ENCODE data around the gene SDHC. TPM values are rescaled to one million over a fixed set of nuclear protein-coding genes. Genes with fewer than 3 reads are reported as not detected.

Gene SDHC
- total and polyA plus RNA-seq, 2 donors, result 19.8 to 93.5 TPM

DNA sequence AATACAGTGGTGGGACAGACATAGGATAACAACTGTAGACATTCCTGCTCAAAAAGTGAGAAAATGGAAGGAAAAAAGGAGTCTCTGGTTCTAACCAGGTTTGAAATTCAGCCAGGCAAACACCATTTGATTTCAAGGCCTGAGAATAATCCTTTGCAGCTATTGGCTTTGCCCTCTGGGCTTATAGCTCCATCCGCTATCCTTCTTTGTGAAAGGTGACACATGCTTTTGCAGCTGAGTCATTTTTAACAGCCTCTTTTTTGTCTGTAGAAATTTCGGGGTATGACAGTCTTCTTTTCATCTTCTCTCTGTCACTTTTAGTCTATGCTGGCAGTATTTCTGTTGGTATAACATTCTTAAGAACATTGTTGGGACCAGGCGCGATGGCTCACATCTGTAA, 16.2 kb downstream of the SDHC start:
- Histone ChIP-seq H3K27ac (ENCODE audit: low read depth in 1 of 2, low read length in 1 of 2) (no peak overlapping the region), H3K4me3 (ENCODE audit: low read length in 2 of 2) (no peak overlapping the region), H3K9me3 (ENCODE audit: control insufficient read depth in 2 of 2, insufficient read depth in 1 of 2, low read length in 1 of 2) (no peaks in the 10 kb centered on the region), H3K36me3 (ENCODE audit: control insufficient read depth in 2 of 2, insufficient read depth in 2 of 2, low read length in 1 of 2) (peaks cover 29 to 61% of the 10 kb centered on the region in 2 donors), H3K27me3 (ENCODE audit: control insufficient read depth in 2 of 2, insufficient read depth in 1 of 2, low read length in 1 of 2) (no peaks in the 10 kb centered on the region), H3K4me1 (ENCODE audit: control insufficient read depth in 2 of 2, insufficient read depth in 2 of 2, low read length in 2 of 2) (no peaks in the 10 kb centered on the region)
- 97% methylated on average over 4 of the region's 4 CpGs for WGBS
- no peak for DNase-seq (ENCODE audit: low read depth in 6 of 9, low spot score in 9 of 9)

DNA sequence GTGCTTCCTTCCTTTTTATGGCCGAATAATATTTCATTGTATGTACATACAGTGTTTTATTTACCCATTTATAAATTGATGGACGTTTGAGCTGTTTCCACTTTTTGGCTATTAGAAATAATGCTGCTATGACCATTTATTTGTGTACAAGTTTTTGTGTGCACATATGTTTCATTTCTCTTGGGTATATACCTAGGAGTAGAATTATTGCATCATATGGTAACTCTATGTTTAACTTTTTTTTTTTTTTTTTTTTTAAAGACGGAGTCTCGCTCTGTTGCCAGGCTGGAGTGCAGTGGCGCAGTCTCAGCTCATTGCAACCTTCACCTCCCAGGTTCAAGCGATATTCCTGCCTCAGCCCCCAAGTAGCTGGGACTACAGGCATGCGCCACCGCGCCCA, 19.0 kb downstream of the SDHC start:
- no peak overlapping the region for H3K4me3 ChIP-seq (ENCODE audit: low read length in 2 of 2)
- peaks cover 25 to 52% of the 10 kb centered on the region in 2 donors for H3K36me3 ChIP-seq (ENCODE audit: control insufficient read depth in 2 of 2, insufficient read depth in 2 of 2, low read length in 1 of 2)
- no peak overlapping the region for H3K27ac ChIP-seq (ENCODE audit: low read depth in 1 of 2, low read length in 1 of 2)
- no peaks in the 10 kb centered on the region for H3K27me3 ChIP-seq (ENCODE audit: control insufficient read depth in 2 of 2, insufficient read depth in 1 of 2, low read length in 1 of 2)
- H3K4me1 ChIP-seq (ENCODE audit: control insufficient read depth in 2 of 2, insufficient read depth in 2 of 2, low read length in 2 of 2), result no peaks in the 10 kb centered on the region
- H3K9me3 ChIP-seq (ENCODE audit: control insufficient read depth in 2 of 2, insufficient read depth in 1 of 2, low read length in 1 of 2), result no peaks in the 10 kb centered on the region
- no peak for DNase-seq (ENCODE audit: low read depth in 6 of 9, low spot score in 9 of 9)
- WGBS, result over 99% methylated on average over 9 of the region's 9 CpGs

DNA sequence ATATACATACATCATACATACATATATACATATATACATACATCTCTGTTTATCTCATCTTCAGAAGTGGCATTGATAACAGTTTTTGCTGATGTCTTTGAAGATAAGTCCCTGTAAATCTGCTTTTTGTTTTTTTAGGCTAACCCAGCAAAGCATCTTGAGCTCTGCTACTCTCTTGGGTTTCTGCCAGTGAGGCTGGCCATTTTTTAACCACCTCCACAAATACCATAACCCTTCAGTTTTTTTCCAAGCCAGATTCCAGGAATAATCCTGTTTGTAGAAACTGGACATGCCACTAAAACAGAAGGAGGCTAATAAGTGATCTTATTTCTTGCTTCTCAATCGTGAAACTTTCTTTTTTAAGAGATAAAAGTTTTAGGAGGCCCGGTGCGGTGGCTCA, 21.6 kb downstream of the SDHC start:
- peaks cover 31 to 42% of the 10 kb centered on the region in 2 donors for H3K36me3 ChIP-seq (ENCODE audit: control insufficient read depth in 2 of 2, insufficient read depth in 2 of 2, low read length in 1 of 2)
- no peak for DNase-seq (ENCODE audit: low read depth in 6 of 9, low spot score in 9 of 9)
- H3K4me1 ChIP-seq (ENCODE audit: control insufficient read depth in 2 of 2, insufficient read depth in 2 of 2, low read length in 2 of 2), result no peaks in the 10 kb centered on the region
- no peak overlapping the region for H3K4me3 ChIP-seq (ENCODE audit: low read length in 2 of 2)
- WGBS, result 98% methylated on average over 3 of the region's 3 CpGs
- no peaks in the 10 kb centered on the region for H3K9me3 ChIP-seq (ENCODE audit: control insufficient read depth in 2 of 2, insufficient read depth in 1 of 2, low read length in 1 of 2)
- no peak overlapping the region for H3K27ac ChIP-seq (ENCODE audit: low read depth in 1 of 2, low read length in 1 of 2)
- H3K27me3 ChIP-seq (ENCODE audit: control insufficient read depth in 2 of 2, insufficient read depth in 1 of 2, low read length in 1 of 2), result no peaks in the 10 kb centered on the region

DNA sequence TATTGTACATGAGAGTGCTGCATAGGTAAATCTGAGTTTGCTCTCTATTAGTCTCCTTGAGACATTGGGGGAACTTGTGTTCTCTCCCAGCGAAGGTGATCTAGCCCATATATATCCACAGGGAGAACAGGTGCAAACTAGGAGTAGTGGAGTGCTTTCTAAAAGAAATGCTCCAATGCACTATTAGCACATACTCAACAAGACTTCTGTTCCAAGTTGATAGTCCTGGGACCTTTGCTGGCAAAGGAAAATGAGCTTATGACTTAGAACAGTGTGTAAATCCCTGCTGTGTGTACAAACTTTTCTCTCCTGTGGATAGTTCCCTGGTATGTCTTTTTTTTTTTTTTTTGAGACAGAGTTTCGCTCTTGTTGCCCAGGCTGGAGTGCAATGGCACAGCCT, 28.0 kb downstream of the SDHC start:
- no peak for DNase-seq (ENCODE audit: low read depth in 6 of 9, low spot score in 9 of 9)
- no peaks in the 10 kb centered on the region for H3K9me3 ChIP-seq (ENCODE audit: control insufficient read depth in 2 of 2, insufficient read depth in 1 of 2, low read length in 1 of 2)
- WGBS, result 98% methylated on average over 2 of the region's 2 CpGs

DNA sequence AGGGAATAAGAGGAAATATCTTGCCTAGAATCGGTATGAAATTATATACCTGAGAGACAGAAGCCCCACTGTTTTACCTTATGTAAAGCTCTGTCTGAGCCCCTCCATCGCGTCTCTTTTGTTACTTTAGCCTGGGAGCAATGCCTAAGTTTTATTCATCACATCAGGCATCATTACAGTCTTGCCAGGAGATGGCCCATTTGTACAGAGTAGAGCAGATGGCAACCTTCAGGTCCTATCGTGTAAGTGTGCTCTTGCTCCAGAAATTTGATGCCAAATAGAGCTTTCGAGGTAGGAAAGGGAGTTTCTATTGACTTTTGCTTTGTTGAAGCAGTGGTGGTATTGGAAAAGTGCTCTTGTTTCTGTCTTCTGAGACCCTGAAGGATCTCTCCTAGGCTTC, 28.6 kb downstream of the SDHC start:
- Histone ChIP-seq H3K27me3 (ENCODE audit: control insufficient read depth in 2 of 2, insufficient read depth in 1 of 2, low read length in 1 of 2) (no peaks in the 10 kb centered on the region), H3K9me3 (ENCODE audit: control insufficient read depth in 2 of 2, insufficient read depth in 1 of 2, low read length in 1 of 2) (no peaks in the 10 kb centered on the region), H3K36me3 (ENCODE audit: control insufficient read depth in 2 of 2, insufficient read depth in 2 of 2, low read length in 1 of 2) (peaks cover 20 to 32% of the 10 kb centered on the region in 2 donors), H3K4me1 (ENCODE audit: control insufficient read depth in 2 of 2, insufficient read depth in 2 of 2, low read length in 2 of 2) (no peaks in the 10 kb centered on the region), H3K27ac (ENCODE audit: low read depth in 1 of 2, low read length in 1 of 2) (no peak overlapping the region), H3K4me3 (ENCODE audit: low read length in 2 of 2) (no peak overlapping the region)
- WGBS, result 97% methylated on average over 5 of the region's 5 CpGs
- DNase-seq (ENCODE audit: low read depth in 6 of 9, low spot score in 9 of 9), result no peak

More for the DNA sequence above, 28.0 kb downstream of the SDHC start:
- no peaks in the 10 kb centered on the region for H3K27me3 ChIP-seq (ENCODE audit: control insufficient read depth in 2 of 2, insufficient read depth in 1 of 2, low read length in 1 of 2)
- no peak overlapping the region for H3K27ac ChIP-seq (ENCODE audit: low read depth in 1 of 2, low read length in 1 of 2)
- H3K4me1 ChIP-seq (ENCODE audit: control insufficient read depth in 2 of 2, insufficient read depth in 2 of 2, low read length in 2 of 2), result no peaks in the 10 kb centered on the region
- no peak overlapping the region for H3K4me3 ChIP-seq (ENCODE audit: low read length in 2 of 2)
- H3K36me3 ChIP-seq (ENCODE audit: control insufficient read depth in 2 of 2, insufficient read depth in 2 of 2, low read length in 1 of 2), result peaks cover 22 to 32% of the 10 kb centered on the region in 2 donors

DNA sequence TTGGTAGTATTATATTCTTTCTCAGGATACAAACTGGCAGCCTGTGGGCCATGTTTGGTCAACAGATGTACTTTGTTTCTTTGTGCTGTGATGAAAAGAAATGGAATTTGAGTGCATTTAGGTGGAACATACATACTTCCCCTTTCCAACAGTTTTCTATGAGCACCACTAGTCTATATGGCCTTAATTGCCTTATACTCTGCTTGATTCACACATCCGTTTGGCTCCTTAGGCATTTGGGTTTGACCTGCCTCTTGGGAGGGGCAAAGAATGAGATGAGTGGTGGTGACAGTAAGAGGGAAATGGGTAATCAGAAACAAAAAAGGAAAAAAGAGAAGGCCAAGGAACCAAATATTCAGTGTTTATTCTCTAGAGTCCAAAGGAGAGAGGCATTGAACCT, 36.5 kb downstream of the SDHC start:
- Histone ChIP-seq H3K9me3 (ENCODE audit: control insufficient read depth in 2 of 2, insufficient read depth in 1 of 2, low read length in 1 of 2) (no peaks in the 10 kb centered on the region), H3K27me3 (ENCODE audit: control insufficient read depth in 2 of 2, insufficient read depth in 1 of 2, low read length in 1 of 2) (no peaks in the 10 kb centered on the region), H3K4me3 (ENCODE audit: low read length in 2 of 2) (no peak overlapping the region), H3K4me1 (ENCODE audit: control insufficient read depth in 2 of 2, insufficient read depth in 2 of 2, low read length in 2 of 2) (no peaks in the 10 kb centered on the region), H3K36me3 (ENCODE audit: control insufficient read depth in 2 of 2, insufficient read depth in 2 of 2, low read length in 1 of 2) (peaks cover 6 to 9% of the 10 kb centered on the region in 2 donors), H3K27ac (ENCODE audit: low read depth in 1 of 2, low read length in 1 of 2) (no peak overlapping the region)
- DNase-seq (ENCODE audit: low read depth in 6 of 9, low spot score in 9 of 9), result no peak
- 97% methylated on average over 1 of the region's 1 CpG for WGBS

DNA sequence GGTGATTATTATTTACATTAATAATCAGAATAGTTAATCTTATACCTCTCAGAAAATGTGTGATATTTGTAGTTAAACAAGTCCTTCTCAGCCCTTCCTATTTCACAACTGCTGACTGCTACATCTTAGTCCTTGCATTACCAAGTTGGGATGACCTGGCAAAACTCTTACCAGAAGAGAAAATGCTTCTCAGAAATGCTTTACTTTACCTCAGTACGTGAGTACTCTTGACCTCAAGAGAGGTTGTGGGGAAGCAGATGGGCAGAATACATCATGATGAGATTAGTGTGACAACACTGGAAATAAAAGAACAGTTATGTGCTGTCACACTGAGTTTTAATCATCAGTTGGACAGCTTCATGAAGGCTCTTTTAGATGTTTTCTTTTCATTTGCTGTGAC, 37.3 kb downstream of the SDHC start:
- WGBS, result 96% methylated on average over 1 of the region's 1 CpG
- H3K4me3 ChIP-seq (ENCODE audit: low read length in 2 of 2), result no peak overlapping the region
- H3K36me3 ChIP-seq (ENCODE audit: control insufficient read depth in 2 of 2, insufficient read depth in 2 of 2, low read length in 1 of 2), result peaks cover 7 to 9% of the 10 kb centered on the region in 2 donors
- no peaks in the 10 kb centered on the region for H3K4me1 ChIP-seq (ENCODE audit: control insufficient read depth in 2 of 2, insufficient read depth in 2 of 2, low read length in 2 of 2)
- no peaks in the 10 kb centered on the region for H3K27me3 ChIP-seq (ENCODE audit: control insufficient read depth in 2 of 2, insufficient read depth in 1 of 2, low read length in 1 of 2)
- no peak for DNase-seq (ENCODE audit: low read depth in 6 of 9, low spot score in 9 of 9)
- H3K9me3 ChIP-seq (ENCODE audit: control insufficient read depth in 2 of 2, insufficient read depth in 1 of 2, low read length in 1 of 2), result no peaks in the 10 kb centered on the region
- no peak overlapping the region for H3K27ac ChIP-seq (ENCODE audit: low read depth in 1 of 2, low read length in 1 of 2)

DNA sequence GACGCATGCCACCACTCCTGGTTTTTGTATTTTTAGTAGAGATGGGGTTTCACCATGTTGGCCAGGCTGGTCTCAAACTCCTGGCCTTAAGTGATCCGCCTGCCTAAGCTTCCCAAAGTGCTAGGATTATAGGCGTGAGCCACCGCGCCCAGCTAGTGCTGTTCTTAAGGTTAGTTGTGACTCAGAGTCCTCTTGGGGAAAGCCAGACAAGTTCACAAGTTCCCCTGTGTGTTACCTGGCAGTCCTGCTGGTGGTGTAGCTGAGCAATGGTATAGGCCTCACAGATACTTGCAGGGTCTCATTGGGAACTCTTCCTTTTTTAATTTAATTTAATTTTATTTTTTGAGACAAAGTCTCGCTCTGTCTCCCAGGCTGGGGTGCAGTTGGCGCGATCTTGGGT, 42.9 kb downstream of the SDHC start:
- no peak for DNase-seq (ENCODE audit: low read depth in 6 of 9, low spot score in 9 of 9)
- H3K27ac ChIP-seq (ENCODE audit: low read depth in 1 of 2, low read length in 1 of 2), result no peak overlapping the region
- WGBS, result 97% methylated on average over 8 of the region's 8 CpGs
- no peaks in the 10 kb centered on the region for H3K9me3 ChIP-seq (ENCODE audit: control insufficient read depth in 2 of 2, insufficient read depth in 1 of 2, low read length in 1 of 2)
- H3K4me3 ChIP-seq (ENCODE audit: low read length in 2 of 2), result no peak overlapping the region
- no peaks in the 10 kb centered on the region for H3K27me3 ChIP-seq (ENCODE audit: control insufficient read depth in 2 of 2, insufficient read depth in 1 of 2, low read length in 1 of 2)
- peaks cover 13 to 21% of the 10 kb centered on the region in 2 donors for H3K36me3 ChIP-seq (ENCODE audit: control insufficient read depth in 2 of 2, insufficient read depth in 2 of 2, low read length in 1 of 2)
- H3K4me1 ChIP-seq (ENCODE audit: control insufficient read depth in 2 of 2, insufficient read depth in 2 of 2, low read length in 2 of 2), result no peaks in the 10 kb centered on the region

DNA sequence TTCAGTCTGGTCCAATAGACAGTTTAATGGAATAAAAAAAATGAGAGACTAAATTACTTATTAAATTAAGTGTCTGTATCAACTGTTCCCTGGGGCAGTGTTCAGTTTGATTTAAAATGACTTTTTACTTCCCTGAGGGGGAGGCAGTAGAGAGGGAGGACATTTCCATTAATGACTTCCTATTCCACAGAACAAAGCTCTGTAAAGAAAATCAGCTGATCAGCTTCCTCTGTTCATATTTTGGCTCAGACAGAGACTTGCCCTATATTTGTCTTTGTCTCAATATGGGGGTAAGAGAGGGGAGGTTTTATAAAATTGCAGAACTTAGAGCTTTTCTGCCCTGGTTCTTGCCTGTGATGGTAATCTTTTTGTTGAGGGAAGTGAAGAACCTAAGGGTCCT, 45.1 kb downstream of the SDHC start:
- Histone ChIP-seq H3K36me3 (ENCODE audit: control insufficient read depth in 2 of 2, insufficient read depth in 2 of 2, low read length in 1 of 2) (peaks cover 17 to 30% of the 10 kb centered on the region in 2 donors), H3K9me3 (ENCODE audit: control insufficient read depth in 2 of 2, insufficient read depth in 1 of 2, low read length in 1 of 2) (no peaks in the 10 kb centered on the region), H3K27me3 (ENCODE audit: control insufficient read depth in 2 of 2, insufficient read depth in 1 of 2, low read length in 1 of 2) (no peaks in the 10 kb centered on the region), H3K27ac (ENCODE audit: low read depth in 1 of 2, low read length in 1 of 2) (no peak overlapping the region), H3K4me3 (ENCODE audit: low read length in 2 of 2) (no peak overlapping the region), H3K4me1 (ENCODE audit: control insufficient read depth in 2 of 2, insufficient read depth in 2 of 2, low read length in 2 of 2) (no peaks in the 10 kb centered on the region)
- no peak for DNase-seq (ENCODE audit: low read depth in 6 of 9, low spot score in 9 of 9)

DNA sequence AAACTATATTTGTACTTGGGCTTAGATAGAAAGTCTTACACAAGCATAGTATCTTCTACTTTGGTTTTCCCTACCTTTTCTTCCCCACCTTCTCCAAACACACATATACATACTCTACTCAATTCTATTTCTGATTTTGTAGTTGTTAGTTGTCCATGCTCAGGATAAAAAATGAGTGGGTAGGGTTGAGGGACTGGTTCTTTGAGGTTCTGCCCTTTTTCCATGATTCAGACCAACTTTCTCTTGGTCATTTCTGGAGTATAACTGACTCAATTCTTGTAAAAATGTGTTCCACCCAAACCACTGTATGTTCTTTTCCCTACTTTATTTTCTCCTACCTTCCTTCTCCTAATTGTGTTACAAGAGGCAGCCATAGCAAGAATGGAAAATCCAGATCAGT, 50.2 kb downstream of the SDHC start:
- Histone ChIP-seq H3K36me3 (ENCODE audit: control insufficient read depth in 2 of 2, insufficient read depth in 2 of 2, low read length in 1 of 2) (peaks cover 24 to 30% of the 10 kb centered on the region in 2 donors), H3K27me3 (ENCODE audit: control insufficient read depth in 2 of 2, insufficient read depth in 1 of 2, low read length in 1 of 2) (no peaks in the 10 kb centered on the region), H3K9me3 (ENCODE audit: control insufficient read depth in 2 of 2, insufficient read depth in 1 of 2, low read length in 1 of 2) (no peaks in the 10 kb centered on the region), H3K4me1 (ENCODE audit: control insufficient read depth in 2 of 2, insufficient read depth in 2 of 2, low read length in 2 of 2) (no peaks in the 10 kb centered on the region), H3K4me3 (ENCODE audit: low read length in 2 of 2) (no peak overlapping the region), H3K27ac (ENCODE audit: low read depth in 1 of 2, low read length in 1 of 2) (no peak overlapping the region)
- no peak for DNase-seq (ENCODE audit: low read depth in 6 of 9, low spot score in 9 of 9)
